ENCODE data around the gene TINAGL1.

GRCh38 chr1:31580513-31580870, 4.2 kb downstream of the TINAGL1 start:
- TF ChIP-seq RNF2 (IDR thresholded peaks at IDR 0.05; ENCODE audit: borderline replicate concordance, low read depth) (no peak), POLR2A (IDR thresholded peaks at IDR 0.05; ENCODE audit: low read length) (no peak)
